HEK293 (cell line): Measurements from ENCODE around the gene HPSE.
A peak's percentile ranks its signal among the peaks of the same experiment; 100 is the strongest.

Experiments used
- CTCF ChIP-seq: fragments of 450-650 bp; formaldehyde crosslinking; IDR thresholded peaks from 2 replicates; pipeline ENCODE4 v1.5.1; 2016; ENCODE audit warnings: missing biosample characterization, missing genetic modification characterization
- EGR2 ChIP-seq: fragments of 450-650 bp; formaldehyde crosslinking; IDR thresholded peaks from 2 replicates; pipeline ENCODE4 v1.5.1; 2016; ENCODE audit warnings: low read depth, missing biosample characterization, missing genetic modification characterization
- IKZF3 ChIP-seq: fragments of 450-650 bp; IDR thresholded peaks from 2 replicates; pipeline ENCODE4 v1.5.0; 2018; ENCODE audit warnings: missing biosample characterization, mild to moderate bottlenecking, missing genetic modification characterization, moderate library complexity
- KLF7 ChIP-seq: fragments of 450-650 bp; formaldehyde crosslinking; IDR thresholded peaks from 2 replicates; pipeline ENCODE4 v1.5.1; 2016; ENCODE audit warnings: missing biosample characterization, missing genetic modification characterization, borderline replicate concordance
- PRDM1 ChIP-seq: fragments of 450-650 bp; formaldehyde crosslinking; IDR thresholded peaks from 2 replicates; pipeline ENCODE4; 2016; ENCODE audit warnings: missing biosample characterization, missing genetic modification characterization
- PRDM2 ChIP-seq: fragments of 450-650 bp; formaldehyde crosslinking; IDR thresholded peaks from 2 replicates; pipeline ENCODE4 v1.5.1; 2016; ENCODE audit warnings: missing biosample characterization, missing genetic modification characterization, borderline replicate concordance
- SETDB1 ChIP-seq: IDR thresholded peaks from one replicate; pipeline ENCODE4 v1.6.1; 2017; ENCODE audit warnings: mild to moderate bottlenecking, low read length, moderate library complexity, mixed read lengths; ENCODE audit not compliant: insufficient read length
- ZBTB21 ChIP-seq: fragments of 450-650 bp; formaldehyde crosslinking; IDR thresholded peaks from 2 replicates; pipeline ENCODE4 v1.5.1; 2017; ENCODE audit warnings: missing biosample characterization, missing genetic modification characterization
- ZBTB7A ChIP-seq: fragments of 450-650 bp; formaldehyde crosslinking; IDR thresholded peaks from 2 replicates; pipeline ENCODE4 v1.5.1; 2016; ENCODE audit warnings: low read depth, missing biosample characterization, missing genetic modification characterization
- ZEB2 ChIP-seq: fragments of 450-650 bp; formaldehyde crosslinking; IDR thresholded peaks from 2 replicates; pipeline ENCODE4 v1.5.1; 2016; ENCODE audit warnings: missing biosample characterization, missing genetic modification characterization
- ZNF10 ChIP-seq: fragments of 450-650 bp; formaldehyde crosslinking; IDR thresholded peaks from 2 replicates; pipeline ENCODE4 v1.5.1; 2017; ENCODE audit warnings: missing biosample characterization, missing genetic modification characterization
- ZNF132 ChIP-seq: fragments of 450-650 bp; formaldehyde crosslinking; IDR thresholded peaks from 2 replicates; pipeline ENCODE4 v1.5.1; 2017; ENCODE audit warnings: missing biosample characterization, missing genetic modification characterization, borderline replicate concordance
- ZNF169 ChIP-seq: fragments of 450-650 bp; formaldehyde crosslinking; IDR thresholded peaks from 2 replicates; pipeline ENCODE4 v1.5.1; 2016; ENCODE audit warnings: missing biosample characterization, missing genetic modification characterization
- ZNF174 ChIP-seq: fragments of 450-650 bp; formaldehyde crosslinking; IDR thresholded peaks from 2 replicates; pipeline ENCODE4 v1.5.0; 2017; ENCODE audit warnings: missing biosample characterization, mild to moderate bottlenecking, missing genetic modification characterization
- ZNF19 ChIP-seq: fragments of 450-650 bp; formaldehyde crosslinking; IDR thresholded peaks from 2 replicates; pipeline ENCODE4; 2016; ENCODE audit warnings: missing biosample characterization, missing genetic modification characterization, low read depth
- ZNF426 ChIP-seq: fragments of 450-650 bp; formaldehyde crosslinking; IDR thresholded peaks from 2 replicates; pipeline ENCODE4 v1.5.1; 2017; ENCODE audit warnings: missing biosample characterization, missing genetic modification characterization, mild to moderate bottlenecking, inconsistent platforms, moderate library complexity
- ZNF433 ChIP-seq: fragments of 450-650 bp; formaldehyde crosslinking; IDR thresholded peaks from 2 replicates; pipeline ENCODE4 v1.5.1; 2016; ENCODE audit warnings: missing biosample characterization, missing genetic modification characterization, low read depth
- ZNF510 ChIP-seq: fragments of 450-650 bp; formaldehyde crosslinking; IDR thresholded peaks from 2 replicates; pipeline ENCODE4 v1.5.1; 2018; ENCODE audit warnings: mild to moderate bottlenecking, missing genetic modification characterization, missing biosample characterization; ENCODE audit not compliant: insufficient replicate concordance
- ZNF558 ChIP-seq: fragments of 450-650 bp; formaldehyde crosslinking; IDR thresholded peaks from 2 replicates; pipeline ENCODE4 v1.5.1; 2016; ENCODE audit warnings: missing biosample characterization, missing genetic modification characterization
- ZNF600 ChIP-seq: fragments of 450-650 bp; formaldehyde crosslinking; IDR thresholded peaks from 2 replicates; pipeline ENCODE4 v1.5.1; 2016; ENCODE audit warnings: missing biosample characterization, missing genetic modification characterization
- ZNF610 ChIP-seq: fragments of 450-650 bp; formaldehyde crosslinking; IDR thresholded peaks from 2 replicates; pipeline ENCODE4 v1.5.1; 2016; ENCODE audit warnings: missing biosample characterization, missing genetic modification characterization, borderline replicate concordance
- ZNF626 ChIP-seq: fragments of 450-650 bp; sonication (Bioruptor Pico); formaldehyde crosslinking; IDR thresholded peaks from 2 replicates; pipeline ENCODE4 v1.5.1; 2018; ENCODE audit warnings: missing biosample characterization, missing genetic modification characterization, inconsistent platforms
- ZNF660 ChIP-seq: fragments of 450-650 bp; IDR thresholded peaks from 2 replicates; pipeline ENCODE4 v1.5.1; 2018; ENCODE audit warnings: missing biosample characterization, mild to moderate bottlenecking, missing genetic modification characterization
- TF ChIP-seq, protein P1 (sequence below): fragments of 450-650 bp; IDR thresholded peaks from 2 replicates; pipeline ENCODE4 v1.5.1; 2018; ENCODE audit warnings: missing biosample characterization, mild to moderate bottlenecking, missing genetic modification characterization
- TF ChIP-seq, protein P2 (sequence below): fragments of 450-650 bp; formaldehyde crosslinking; IDR thresholded peaks from 2 replicates; pipeline ENCODE4 v1.5.1; 2016; ENCODE audit warnings: missing biosample characterization, missing genetic modification characterization
- TF ChIP-seq, protein P3 (sequence below): fragments of 450-650 bp; formaldehyde crosslinking; IDR thresholded peaks from 2 replicates; pipeline ENCODE4 v1.5.1; 2017; ENCODE audit warnings: missing biosample characterization, mild to moderate bottlenecking, missing genetic modification characterization, moderate library complexity
- TF ChIP-seq, protein P4 (sequence below): fragments of 450-650 bp; formaldehyde crosslinking; IDR thresholded peaks from 2 replicates; pipeline ENCODE4 v1.5.1; 2016; ENCODE audit warnings: missing biosample characterization, missing genetic modification characterization

The HPSE gene

GRCh38 chr4:83255584-83255983, 79.1 kb downstream of the HPSE start (continued):
- TF ChIP-seq, protein P1, sequence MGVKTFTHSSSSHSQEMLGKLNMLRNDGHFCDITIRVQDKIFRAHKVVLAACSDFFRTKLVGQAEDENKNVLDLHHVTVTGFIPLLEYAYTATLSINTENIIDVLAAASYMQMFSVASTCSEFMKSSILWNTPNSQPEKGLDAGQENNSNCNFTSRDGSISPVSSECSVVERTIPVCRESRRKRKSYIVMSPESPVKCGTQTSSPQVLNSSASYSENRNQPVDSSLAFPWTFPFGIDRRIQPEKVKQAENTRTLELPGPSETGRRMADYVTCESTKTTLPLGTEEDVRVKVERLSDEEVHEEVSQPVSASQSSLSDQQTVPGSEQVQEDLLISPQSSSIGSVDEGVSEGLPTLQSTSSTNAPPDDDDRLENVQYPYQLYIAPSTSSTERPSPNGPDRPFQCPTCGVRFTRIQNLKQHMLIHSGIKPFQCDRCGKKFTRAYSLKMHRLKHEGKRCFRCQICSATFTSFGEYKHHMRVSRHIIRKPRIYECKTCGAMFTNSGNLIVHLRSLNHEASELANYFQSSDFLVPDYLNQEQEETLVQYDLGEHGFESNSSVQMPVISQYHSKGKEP = peak; percentile 97
- TF ChIP-seq ZNF610 (tag by site-specific recombination) (no peak), ZNF169 (tag by site-specific recombination) (no peak), IKZF3 (tag by site-specific recombination) (peak; percentile 98), PRDM2 (tag by site-specific recombination) (no peak), SETDB1 (no peak), KLF7 (tag by site-specific recombination) (no peak), ZEB2 (tag by site-specific recombination) (peak; percentile 83), ZBTB21 (tag by site-specific recombination) (no peak), ZNF626 (tag by site-specific recombination) (no peak), EGR2 (tag by site-specific recombination) (no peak), ZNF558 (no peak), ZNF600 (tag by site-specific recombination) (no peak), ZNF433 (no peak), ZNF510 (tag by site-specific recombination) (peak; percentile 51), ZNF10 (tag by site-specific recombination) (no peak), ZNF660 (tag by site-specific recombination) (no peak), ZBTB7A (tag by site-specific recombination) (no peak), CTCF (no peak), ZNF132 (tag by site-specific recombination) (no peak), PRDM1 (tag by site-specific recombination) (no peak), ZNF174 (tag by site-specific recombination) (no peak), ZNF426 (no peak), ZNF19 (no peak)
- TF ChIP-seq, protein P2, sequence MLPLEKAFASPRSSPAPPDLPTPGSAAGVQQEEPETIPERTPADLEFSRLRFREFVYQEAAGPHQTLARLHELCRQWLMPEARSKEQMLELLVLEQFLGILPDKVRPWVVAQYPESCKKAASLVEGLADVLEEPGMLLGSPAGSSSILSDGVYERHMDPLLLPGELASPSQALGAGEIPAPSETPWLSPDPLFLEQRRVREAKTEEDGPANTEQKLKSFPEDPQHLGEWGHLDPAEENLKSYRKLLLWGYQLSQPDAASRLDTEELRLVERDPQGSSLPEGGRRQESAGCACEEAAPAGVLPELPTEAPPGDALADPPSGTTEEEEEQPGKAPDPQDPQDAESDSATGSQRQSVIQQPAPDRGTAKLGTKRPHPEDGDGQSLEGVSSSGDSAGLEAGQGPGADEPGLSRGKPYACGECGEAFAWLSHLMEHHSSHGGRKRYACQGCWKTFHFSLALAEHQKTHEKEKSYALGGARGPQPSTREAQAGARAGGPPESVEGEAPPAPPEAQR = no peak
- TF ChIP-seq, protein P3, sequence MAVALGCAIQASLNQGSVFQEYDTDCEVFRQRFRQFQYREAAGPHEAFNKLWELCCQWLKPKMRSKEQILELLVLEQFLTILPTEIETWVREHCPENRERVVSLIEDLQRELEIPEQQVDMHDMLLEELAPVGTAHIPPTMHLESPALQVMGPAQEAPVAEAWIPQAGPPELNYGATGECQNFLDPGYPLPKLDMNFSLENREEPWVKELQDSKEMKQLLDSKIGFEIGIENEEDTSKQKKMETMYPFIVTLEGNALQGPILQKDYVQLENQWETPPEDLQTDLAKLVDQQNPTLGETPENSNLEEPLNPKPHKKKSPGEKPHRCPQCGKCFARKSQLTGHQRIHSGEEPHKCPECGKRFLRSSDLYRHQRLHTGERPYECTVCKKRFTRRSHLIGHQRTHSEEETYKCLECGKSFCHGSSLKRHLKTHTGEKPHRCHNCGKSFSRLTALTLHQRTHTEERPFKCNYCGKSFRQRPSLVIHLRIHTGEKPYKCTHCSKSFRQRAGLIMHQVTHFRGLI (tag by site-specific recombination) = no peak
- TF ChIP-seq, protein P4, sequence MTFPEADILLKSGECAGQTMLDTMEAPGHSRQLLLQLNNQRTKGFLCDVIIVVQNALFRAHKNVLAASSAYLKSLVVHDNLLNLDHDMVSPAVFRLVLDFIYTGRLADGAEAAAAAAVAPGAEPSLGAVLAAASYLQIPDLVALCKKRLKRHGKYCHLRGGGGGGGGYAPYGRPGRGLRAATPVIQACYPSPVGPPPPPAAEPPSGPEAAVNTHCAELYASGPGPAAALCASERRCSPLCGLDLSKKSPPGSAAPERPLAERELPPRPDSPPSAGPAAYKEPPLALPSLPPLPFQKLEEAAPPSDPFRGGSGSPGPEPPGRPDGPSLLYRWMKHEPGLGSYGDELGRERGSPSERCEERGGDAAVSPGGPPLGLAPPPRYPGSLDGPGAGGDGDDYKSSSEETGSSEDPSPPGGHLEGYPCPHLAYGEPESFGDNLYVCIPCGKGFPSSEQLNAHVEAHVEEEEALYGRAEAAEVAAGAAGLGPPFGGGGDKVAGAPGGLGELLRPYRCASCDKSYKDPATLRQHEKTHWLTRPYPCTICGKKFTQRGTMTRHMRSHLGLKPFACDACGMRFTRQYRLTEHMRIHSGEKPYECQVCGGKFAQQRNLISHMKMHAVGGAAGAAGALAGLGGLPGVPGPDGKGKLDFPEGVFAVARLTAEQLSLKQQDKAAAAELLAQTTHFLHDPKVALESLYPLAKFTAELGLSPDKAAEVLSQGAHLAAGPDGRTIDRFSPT (tag by site-specific recombination) = 0 out of 2 replicates have a peak, but pooled peaks have one; percentile 40
